GM23338 (cell line): ENCODE measurements around the gene TNFSF8. TPM values are rescaled to one million over a fixed set of nuclear protein-coding genes. Genes with fewer than 3 reads are reported as not detected.

Source experiments
- ATAC-seq: fragments of 200-7000 bp; cut with Tn5 transposase; 3 replicates; pipeline ENCODE4 v1.9.1; 2020
- DNase-seq: peaks from one replicate; pipeline ENCODE4 v3.0.0-alpha.2; 2015; ENCODE audit warnings: low spot score
- H2AFZ ChIP-seq: fragments of 200-600 bp; sonication (generic); 2 replicates; pipeline ENCODE4 v1.8.0; 2016; ENCODE audit warnings: antibody characterized with exemption, mild to moderate bottlenecking, moderate library complexity
- H3F3A ChIP-seq: fragments of 200-600 bp; sonication (generic); replicated peaks from 2 replicates; pipeline ENCODE4 v1.8.0; 2017; ENCODE audit warnings: antibody characterized with exemption, mixed run types, low read depth
- H3K27ac ChIP-seq: fragments of 200-600 bp; sonication (generic); 2 replicates; pipeline ENCODE4 v1.6.1; 2016; ENCODE audit warnings: low read depth
- H3K27me3 ChIP-seq: fragments of 200-600 bp; sonication (generic); 2 replicates; pipeline ENCODE4 v1.8.0; 2016; ENCODE audit warnings: mild to moderate bottlenecking, mixed run types, moderate library complexity; ENCODE audit not compliant: insufficient read depth
- H3K36me3 ChIP-seq: fragments of 200-600 bp; sonication (generic); 2 replicates; pipeline ENCODE4 v1.8.0; 2016; ENCODE audit warnings: mild to moderate bottlenecking; ENCODE audit not compliant: insufficient read depth
- H3K4me1 ChIP-seq: fragments of 200-600 bp; sonication (generic); 2 replicates; pipeline ENCODE4 v1.8.0; 2016; ENCODE audit warnings: mild to moderate bottlenecking, moderate library complexity; ENCODE audit not compliant: insufficient read depth
- H3K4me2 ChIP-seq: fragments of 200-600 bp; sonication (generic); 2 replicates; pipeline ENCODE4 v1.7.1; 2017; ENCODE audit warnings: mixed run types
- H3K4me3 ChIP-seq: fragments of 200-600 bp; sonication (generic); 2 replicates; pipeline ENCODE4 v1.6.1; 2016; ENCODE audit warnings: mixed run types
- H3K79me2 ChIP-seq: fragments of 200-600 bp; sonication (generic); replicated peaks from 2 replicates; pipeline ENCODE4 v1.8.0; 2017; ENCODE audit warnings: mild to moderate bottlenecking; ENCODE audit not compliant: insufficient read depth
- H3K9me2 ChIP-seq: fragments of 200-600 bp; sonication (generic); 2 replicates; pipeline ENCODE4 v1.8.0; 2017; ENCODE audit not compliant: insufficient read depth
- H4K20me1 ChIP-seq: fragments of 200-600 bp; sonication (generic); replicated peaks from 2 replicates; pipeline ENCODE4 v1.8.0; 2017; ENCODE audit warnings: mild to moderate bottlenecking; ENCODE audit not compliant: insufficient read depth
- H3K27ac Mint-ChIP-seq: 2 replicates; pipeline ENCODE4 v1.8.0; 2020; ENCODE audit warnings: inconsistent platforms, mild to moderate bottlenecking, moderate library complexity, mixed read lengths
- H3K27me3 Mint-ChIP-seq: 3 replicates; pipeline ENCODE4 v1.8.0; 2022; ENCODE audit warnings: low read depth, mild to moderate bottlenecking, moderate library complexity, mixed read lengths, inconsistent platforms; ENCODE audit not compliant: insufficient read depth, poor library complexity
- H3K36me3 Mint-ChIP-seq: 3 replicates; pipeline ENCODE4 v1.8.0; 2021; ENCODE audit warnings: low read depth, mild to moderate bottlenecking, inconsistent platforms, moderate library complexity, mixed read lengths
- H3K4me1 Mint-ChIP-seq: 3 replicates; pipeline ENCODE4 v1.8.0; 2020; ENCODE audit warnings: mild to moderate bottlenecking, inconsistent platforms, mixed read lengths
- H3K4me3 Mint-ChIP-seq: 3 replicates; pipeline ENCODE4 v1.8.0; 2021; ENCODE audit warnings: moderate library complexity, mild to moderate bottlenecking, inconsistent platforms, mixed read lengths
- H3K9me3 Mint-ChIP-seq: 3 replicates; pipeline ENCODE4 v1.8.0; 2020; ENCODE audit warnings: moderate library complexity, mild to moderate bottlenecking, inconsistent platforms, mixed read lengths
- CREB1 ChIP-seq: fragments of 250-450 bp; sonication (Bioruptor Pico); IDR thresholded peaks from 2 replicates; pipeline ENCODE4 v1.5.0; 2020; ENCODE audit warnings: low read depth, mild to moderate bottlenecking, moderate library complexity
- CTCF ChIP-seq, 2 experiments: fragments of 200-600 bp in 1 of 2; sonication (generic) in 1 of 2; conservative IDR thresholded peaks; 2 replicates each; pipeline versions ENCODE4 v1.5.1 to v1.6.1; 2016 to 2017; ENCODE audit warnings: antibody characterized with exemption in 2 of 2, low read depth in 2 of 2, mild to moderate bottlenecking in 2 of 2, moderate library complexity in 1 of 2
- ETS1 ChIP-seq: IDR thresholded peaks from 2 replicates; pipeline ENCODE4 v1.6.1; 2016; ENCODE audit warnings: antibody characterized with exemption
- EZH2phosphoT487 ChIP-seq: fragments of 200-600 bp; sonication (generic); IDR thresholded peaks from one replicate; pipeline ENCODE4 v1.8.1; 2018; ENCODE audit warnings: antibody characterized with exemption; ENCODE audit not compliant: unreplicated experiment
- JUNB ChIP-seq: IDR thresholded peaks from one replicate; pipeline ENCODE4 v1.6.1; 2016; ENCODE audit warnings: antibody characterized with exemption; ENCODE audit not compliant: unreplicated experiment
- POLR2AphosphoS5 ChIP-seq: IDR thresholded peaks from 2 replicates; pipeline ENCODE4 v1.6.1; 2016; ENCODE audit warnings: antibody characterized with exemption, low read depth
- REST ChIP-seq: IDR thresholded peaks from one replicate; pipeline ENCODE4 v1.6.1; 2018; ENCODE audit warnings: antibody characterized with exemption; ENCODE audit not compliant: unreplicated experiment
- ZNF331 ChIP-seq: fragments of 250-450 bp; sonication (Bioruptor Pico); IDR thresholded peaks from 2 replicates; pipeline ENCODE4 v1.5.0; 2020; ENCODE audit warnings: low read depth, mild to moderate bottlenecking, moderate library complexity
- polyA plus RNA-seq: library from polyadenylated mRNA; unstranded; fragments of >200 nt; fragmentation: Nextera tagmentation; extraction: Ambion mirVana; gene quantifications from 2 replicates; pipeline ENCODE4 v1.2.1, GENCODE V29; 2016
- total RNA-seq: library from RNA; depleted of rRNA; stranded (reverse); fragments of >200 nt; shearing (Covaris generic); gene quantifications from 2 replicates; pipeline ENCODE4 v1.2.3, GENCODE V29; 2014

TNFSF8 gene
- total and polyA plus RNA-seq, 2 experiments from 2014 or later = not detected

GRCh38 chr9:114883709-114884108, 46.7 kb downstream of the TNFSF8 start:
- Mint-ChIP-seq H3K4me1 (peaks cover 11% of the 10 kb centered on the region; the same call in 2 of the 3 replicates), H3K36me3 (no peaks in the 10 kb centered on the region), H3K27me3 (peaks cover 2% of the 10 kb centered on the region), H3K4me3 (no peak overlapping the region), H3K27ac (no peak overlapping the region), H3K9me3 (peaks cover 8% of the 10 kb centered on the region; the same call in 1 of the 3 replicates)
- Histone ChIP-seq H3K27me3 (no peaks in the 10 kb centered on the region), H3F3A (no peaks in the 10 kb centered on the region), H3K4me1 (peaks cover 14% of the 10 kb centered on the region), H4K20me1 (no peaks in the 10 kb centered on the region), H3K79me2 (no peaks in the 10 kb centered on the region), H3K4me2 (no peak overlapping the region), H3K36me3 (no peaks in the 10 kb centered on the region), H3K4me3 (no peak overlapping the region), H3K9me2 (no peaks in the 10 kb centered on the region), H2AFZ (no peak overlapping the region), H3K27ac (no peak overlapping the region)
- DNase-seq = no peak
- no peak for TF ChIP-seq JUNB
- no peak for TF ChIP-seq EZH2phosphoT487
- TF ChIP-seq REST = no peak
- TF ChIP-seq ZNF331 (CRISPR knock-in tag) = no peak
- no peak for TF ChIP-seq CREB1 (CRISPR knock-in tag)
- no peak for TF ChIP-seq POLR2AphosphoS5
- ATAC-seq = no peak

GRCh38 chr9:114880291-114880745, 50.1 kb downstream of the TNFSF8 start:
- Mint-ChIP-seq H3K27ac (no peak overlapping the region), H3K4me1 (no peaks in the 10 kb centered on the region), H3K36me3 (peaks cover under 1% of the 10 kb centered on the region; the same call in 1 of the 3 replicates), H3K9me3 (peaks cover 17% of the 10 kb centered on the region), H3K4me3 (no peak overlapping the region), H3K27me3 (peaks cover 5% of the 10 kb centered on the region)
- no peak overlapping the region for H3K4me2 ChIP-seq
- TF ChIP-seq CTCF (conservative IDR thresholded peaks at IDR 0.05; ENCODE audit: low read depth in 2 of 2) = no peak
- TF ChIP-seq EZH2phosphoT487 = no peak
- TF ChIP-seq ETS1 = no peak
- no peaks in the 10 kb centered on the region for H4K20me1 ChIP-seq
- H3K4me3 ChIP-seq = no peak overlapping the region
- H3K27me3 ChIP-seq = no peaks in the 10 kb centered on the region
- no peaks in the 10 kb centered on the region for H3F3A ChIP-seq
- ATAC-seq (no peak), DNase-seq (no peak)
- no peaks in the 10 kb centered on the region for H3K4me1 ChIP-seq
- H2AFZ ChIP-seq = no peak overlapping the region
- H3K27ac ChIP-seq = no peak overlapping the region
- no peaks in the 10 kb centered on the region for H3K36me3 ChIP-seq
- H3K79me2 ChIP-seq = no peaks in the 10 kb centered on the region
- no peaks in the 10 kb centered on the region; the same call in 1 of the 2 replicates for H3K9me2 ChIP-seq
